ENCODE results near the gene TMUB2. TPM values are rescaled to one million over a fixed set of nuclear protein-coding genes. Genes with fewer than 3 reads are reported as not detected.

Gene TMUB2
- total and polyA plus RNA-seq, 3 experiments from 2014 or later, result 20.8 to 37.5 (median 22.5) TPM

- H3K36me3 ChIP-seq (ENCODE audit: insufficient read depth, low read length), result no peaks in the 10 kb centered on the region
- Mint-ChIP-seq H3K36me3 (peaks cover 0 to 7% (median under 1%) of the 10 kb centered on the region in 3 donors), H3K9me3 (no peaks in the 10 kb centered on the region), H3K27me3 (peaks cover 0 to 1% of the 10 kb centered on the region in 2 donors), H3K4me1 (peaks cover 4 to 9% (median 8%) of the 10 kb centered on the region in 3 donors), H3K4me3 (no peak within 1 kb of the TSS), H3K27ac (peak within 1 kb of the TSS in 3 of 8 donors; percentile 23 to 57 (median 47))
- H3K4me3 ChIP-seq (ENCODE audit: low read length), result no peak within 1 kb of the TSS
- no peak for DNase-seq
- H3K4me1 ChIP-seq (ENCODE audit: insufficient read depth, low read length), result peaks cover 7% of the 10 kb centered on the region
- no peak within 1 kb of the TSS for H3K27ac ChIP-seq (ENCODE audit: low read depth, low read length)
- no peaks in the 10 kb centered on the region for H3K9me3 ChIP-seq (ENCODE audit: low read length)
- H3K27me3 ChIP-seq (ENCODE audit: insufficient read depth, low read length, poor library complexity, severe bottlenecking), result no peaks in the 10 kb centered on the region
- ChIA-PET CTCF (interaction anchor here (1.5 kb wide), 1 partner anchor 27 kb away, joined by 4 read pairs; no protein-coding TSS in a partner anchor), POLR2A (no interaction called here)
Observed at GRCh38 chr17:44170499-44171201, 16.1 kb upstream of the TMUB2 start, which contains the start of gene ASB16. ASB16 (plus strand) TSS chr17:44170704; CDS start chr17:44170790, 86 bp downstream.

DNA sequence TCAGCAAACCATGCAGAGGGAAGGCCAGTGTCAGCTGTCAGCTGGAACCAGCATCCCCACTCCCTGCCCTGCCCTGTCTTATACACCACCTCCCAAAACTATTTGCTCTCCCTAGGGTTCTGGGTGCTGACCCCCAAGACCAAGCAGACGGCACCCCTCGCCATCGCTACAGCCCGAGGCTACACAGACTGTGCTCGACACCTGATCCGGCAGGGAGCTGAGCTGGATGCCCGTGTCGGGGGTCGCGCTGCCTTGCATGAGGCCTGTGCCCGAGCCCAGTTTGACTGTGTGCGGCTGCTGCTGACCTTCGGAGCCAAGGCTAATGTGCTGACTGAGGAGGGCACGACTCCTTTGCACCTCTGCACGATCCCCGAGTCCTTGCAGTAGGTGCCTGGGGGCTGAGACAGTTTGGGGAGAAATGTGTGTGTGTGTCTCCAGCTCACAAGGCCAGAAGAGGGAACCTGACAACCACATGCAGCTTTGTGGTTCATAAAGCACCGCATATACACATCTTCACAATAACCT lies 14.8 kb upstream of the TMUB2 start:
- peaks cover 4 to 9% (median 8%) of the 10 kb centered on the region in 3 donors for H3K4me1 Mint-ChIP-seq
- no peaks in the 10 kb centered on the region for H3K9me3 Mint-ChIP-seq
- Histone ChIP-seq H3K4me3 (ENCODE audit: low read length) (no peak overlapping the region), H3K27ac (ENCODE audit: low read depth, low read length) (no peak overlapping the region), H3K36me3 (ENCODE audit: insufficient read depth, low read length) (no peaks in the 10 kb centered on the region), H3K27me3 (ENCODE audit: insufficient read depth, low read length, poor library complexity, severe bottlenecking) (no peaks in the 10 kb centered on the region), H3K4me1 (ENCODE audit: insufficient read depth, low read length) (peaks cover 7% of the 10 kb centered on the region), H3K9me3 (ENCODE audit: low read length) (no peaks in the 10 kb centered on the region)
- no peak overlapping the region for H3K4me3 Mint-ChIP-seq
- CTCF ChIA-PET, result interaction anchor here (1.5 kb wide), 1 partner anchor 26 kb away, joined by 4 read pairs; no protein-coding TSS in a partner anchor
- peak overlapping the region in 2 of 8 donors; percentile 58 to 86 for H3K27ac Mint-ChIP-seq
- POLR2A ChIA-PET, result no interaction called here
- H3K27me3 Mint-ChIP-seq, result peaks cover 0 to 1% of the 10 kb centered on the region in 2 donors
- DNase-seq, result no peak
- H3K36me3 Mint-ChIP-seq, result peaks cover 0 to 14% (median 3%) of the 10 kb centered on the region in 3 donors

GRCh38 chr17:44174427-44174826 lies 12.3 kb upstream of the TMUB2 start:
- H3K4me3 Mint-ChIP-seq, result no peak overlapping the region
- ChIA-PET CTCF (interaction anchor here (2.2 kb wide), 1 partner anchor 10 kb away, joined by 7 read pairs; no protein-coding TSS in a partner anchor), POLR2A (no interaction called here)
- Histone ChIP-seq H3K27ac (ENCODE audit: low read depth, low read length) (no peak overlapping the region), H3K9me3 (ENCODE audit: low read length) (no peaks in the 10 kb centered on the region), H3K4me1 (ENCODE audit: insufficient read depth, low read length) (no peaks in the 10 kb centered on the region), H3K36me3 (ENCODE audit: insufficient read depth, low read length) (no peaks in the 10 kb centered on the region), H3K4me3 (ENCODE audit: low read length) (no peak overlapping the region), H3K27me3 (ENCODE audit: insufficient read depth, low read length, poor library complexity, severe bottlenecking) (no peaks in the 10 kb centered on the region)
- peaks cover 0 to 1% of the 10 kb centered on the region in 2 donors for H3K27me3 Mint-ChIP-seq
- H3K27ac Mint-ChIP-seq, result no peak overlapping the region
- peaks cover 0 to 3% (median 0%) of the 10 kb centered on the region in 3 donors for H3K4me1 Mint-ChIP-seq
- peaks cover 4 to 36% (median 7%) of the 10 kb centered on the region in 3 donors for H3K36me3 Mint-ChIP-seq
- DNase-seq, result no peak
- H3K9me3 Mint-ChIP-seq, result no peaks in the 10 kb centered on the region

DNA sequence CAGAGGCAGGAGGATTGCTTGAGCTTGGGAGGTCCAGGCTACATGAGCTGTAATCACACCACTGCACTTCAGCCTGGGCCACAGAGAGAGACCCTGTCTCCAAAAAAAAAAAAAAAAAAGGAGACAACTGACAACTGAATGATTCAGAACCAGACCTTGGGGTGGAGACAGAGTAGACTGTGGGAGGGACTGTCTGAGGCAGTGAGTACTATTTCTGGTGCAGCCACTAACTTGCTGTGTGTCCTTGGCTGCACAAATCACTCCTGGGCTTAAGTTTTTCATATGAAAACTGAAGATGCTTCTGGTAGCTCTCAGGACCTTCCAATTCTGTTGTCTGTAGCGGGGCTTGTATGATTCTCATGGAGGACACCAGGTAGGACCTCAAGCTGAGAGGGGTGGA lies 10.5 kb upstream of the TMUB2 start:
- Mint-ChIP-seq H3K36me3 (peaks cover 4 to 37% (median 7%) of the 10 kb centered on the region in 3 donors), H3K4me3 (no peak overlapping the region), H3K27ac (no peak overlapping the region), H3K9me3 (no peaks in the 10 kb centered on the region), H3K4me1 (peaks cover 0 to 3% (median 0%) of the 10 kb centered on the region in 3 donors), H3K27me3 (no peaks in the 10 kb centered on the region)
- ChIA-PET POLR2A (no interaction called here), CTCF (interaction anchor here (1.4 to 2.2 kb wide), 2 partner anchors 8 to 10 kb away, joined by 3 to 7 read pairs; partner anchors contain the start of gene TMUB2)
- Histone ChIP-seq H3K9me3 (ENCODE audit: low read length) (no peaks in the 10 kb centered on the region), H3K4me3 (ENCODE audit: low read length) (no peak overlapping the region), H3K36me3 (ENCODE audit: insufficient read depth, low read length) (no peaks in the 10 kb centered on the region), H3K27me3 (ENCODE audit: insufficient read depth, low read length, poor library complexity, severe bottlenecking) (no peaks in the 10 kb centered on the region), H3K4me1 (ENCODE audit: insufficient read depth, low read length) (no peaks in the 10 kb centered on the region), H3K27ac (ENCODE audit: low read depth, low read length) (no peak overlapping the region)
- DNase-seq, result no peak

DNA sequence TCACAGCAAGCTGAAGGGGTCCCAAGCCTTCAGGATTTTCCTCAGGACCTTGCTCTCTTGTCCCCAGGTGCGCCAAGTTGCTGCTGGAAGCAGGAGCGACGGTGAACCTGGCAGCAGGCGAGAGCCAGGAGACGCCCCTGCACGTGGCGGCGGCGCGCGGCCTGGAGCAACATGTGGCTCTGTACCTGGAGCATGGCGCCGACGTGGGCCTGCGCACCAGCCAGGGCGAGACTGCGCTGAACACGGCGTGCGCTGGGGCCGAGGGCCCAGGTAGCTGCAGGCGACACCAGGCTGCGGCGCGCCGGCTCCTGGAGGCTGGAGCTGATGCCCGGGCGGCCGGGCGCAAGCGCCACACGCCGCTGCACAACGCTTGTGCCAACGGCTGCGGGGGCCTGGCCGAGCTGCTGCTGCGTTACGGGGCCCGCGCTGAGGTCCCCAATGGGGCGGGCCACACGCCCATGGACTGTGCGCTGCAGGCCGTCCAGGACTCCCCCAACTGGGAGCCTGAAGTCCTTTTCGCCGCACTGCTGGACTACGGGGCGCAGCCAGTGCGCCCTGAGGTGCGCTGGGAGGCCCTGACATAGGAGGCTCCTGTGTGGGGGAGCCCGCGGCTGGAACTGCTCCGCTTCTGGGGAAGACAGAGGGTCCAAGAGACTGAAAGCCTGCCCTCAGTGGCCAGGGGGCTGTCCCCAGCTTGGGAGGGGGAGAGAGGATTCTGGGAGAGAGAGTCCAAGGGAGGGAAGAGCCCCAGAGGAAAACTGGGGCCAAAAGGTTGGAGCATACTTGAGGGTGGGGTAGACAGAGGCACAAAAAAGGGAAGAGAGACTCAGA lies 9.9 kb upstream of the TMUB2 start:
- no peaks in the 10 kb centered on the region for H3K27me3 ChIP-seq (ENCODE audit: insufficient read depth, low read length, poor library complexity, severe bottlenecking)
- DNase-seq, result no peak
- no peak overlapping the region for H3K27ac ChIP-seq (ENCODE audit: low read depth, low read length)
- peaks cover 8 to 43% (median 9%) of the 10 kb centered on the region in 3 donors for H3K36me3 Mint-ChIP-seq
- POLR2A ChIA-PET, result no interaction called here
- H3K27ac Mint-ChIP-seq, result peak overlapping the region in 1 of 8 donors; percentile 91
- peaks cover 4% of the 10 kb centered on the region for H3K36me3 ChIP-seq (ENCODE audit: insufficient read depth, low read length)
- H3K4me1 Mint-ChIP-seq, result peaks cover 4 to 6% (median 4%) of the 10 kb centered on the region in 3 donors
- no peaks in the 10 kb centered on the region for H3K9me3 Mint-ChIP-seq
- no peaks in the 10 kb centered on the region for H3K9me3 ChIP-seq (ENCODE audit: low read length)
- no peak overlapping the region for H3K4me3 ChIP-seq (ENCODE audit: low read length)
- H3K4me1 ChIP-seq (ENCODE audit: insufficient read depth, low read length), result no peaks in the 10 kb centered on the region
- no peaks in the 10 kb centered on the region for H3K27me3 Mint-ChIP-seq
- CTCF ChIA-PET, result interaction anchor here (1.4 kb wide), 1 partner anchor 10 kb away, joined by 3 read pairs; the partner anchor contains the start of gene TMUB2
- H3K4me3 Mint-ChIP-seq, result no peak overlapping the region

- no peaks in the 10 kb centered on the region for H3K9me3 Mint-ChIP-seq
- no peaks in the 10 kb centered on the region for H3K27me3 Mint-ChIP-seq
- ChIA-PET POLR2A (no interaction called here), CTCF (no interaction called here)
- H3K36me3 Mint-ChIP-seq, result peaks cover 9 to 50% (median 10%) of the 10 kb centered on the region in 3 donors
- no peak for DNase-seq
- Histone ChIP-seq H3K36me3 (ENCODE audit: insufficient read depth, low read length) (peaks cover 11% of the 10 kb centered on the region), H3K27ac (ENCODE audit: low read depth, low read length) (no peak overlapping the region), H3K9me3 (ENCODE audit: low read length) (no peaks in the 10 kb centered on the region), H3K4me3 (ENCODE audit: low read length) (no peak overlapping the region), H3K27me3 (ENCODE audit: insufficient read depth, low read length, poor library complexity, severe bottlenecking) (no peaks in the 10 kb centered on the region), H3K4me1 (ENCODE audit: insufficient read depth, low read length) (no peaks in the 10 kb centered on the region)
- H3K27ac Mint-ChIP-seq, result peak overlapping the region in 1 of 8 donors; percentile 91
- H3K4me3 Mint-ChIP-seq, result no peak overlapping the region
- peaks cover 7 to 10% (median 7%) of the 10 kb centered on the region in 3 donors for H3K4me1 Mint-ChIP-seq
Observed at GRCh38 chr17:44177640-44178039, 9.1 kb upstream of the TMUB2 start.

DNA sequence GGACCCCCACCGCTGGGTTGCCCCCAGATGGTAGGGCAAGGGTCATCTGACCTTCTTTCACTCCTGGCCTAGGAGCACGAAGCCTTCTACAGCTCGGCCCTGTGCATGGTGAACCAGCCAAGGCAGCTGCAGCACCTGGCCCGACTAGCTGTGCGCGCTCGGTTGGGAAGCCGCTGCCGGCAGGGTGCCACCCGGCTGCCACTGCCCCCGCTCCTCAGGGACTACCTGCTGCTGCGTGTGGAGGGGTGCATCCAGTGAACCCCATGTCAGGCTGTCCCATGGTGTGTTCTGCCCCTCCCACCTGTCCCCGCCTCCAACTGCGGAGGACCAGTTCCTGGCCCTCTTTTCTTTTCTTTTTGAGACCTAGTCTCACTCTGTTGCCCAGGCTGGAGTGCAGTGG lies 8.6 kb upstream of the TMUB2 start:
- H3K4me1 ChIP-seq (ENCODE audit: insufficient read depth, low read length), result no peaks in the 10 kb centered on the region
- peaks cover 7 to 10% (median 8%) of the 10 kb centered on the region in 3 donors for H3K4me1 Mint-ChIP-seq
- DNase-seq, result no peak
- H3K36me3 ChIP-seq (ENCODE audit: insufficient read depth, low read length), result peaks cover 11% of the 10 kb centered on the region
- no peak overlapping the region for H3K4me3 Mint-ChIP-seq
- ChIA-PET CTCF (no interaction called here), POLR2A (no interaction called here)
- no peaks in the 10 kb centered on the region for H3K9me3 ChIP-seq (ENCODE audit: low read length)
- peak overlapping the region in 1 of 8 donors; percentile 54 for H3K27ac Mint-ChIP-seq
- no peak overlapping the region for H3K27ac ChIP-seq (ENCODE audit: low read depth, low read length)
- no peaks in the 10 kb centered on the region for H3K27me3 Mint-ChIP-seq
- no peak overlapping the region for H3K4me3 ChIP-seq (ENCODE audit: low read length)
- no peaks in the 10 kb centered on the region for H3K9me3 Mint-ChIP-seq
- H3K36me3 Mint-ChIP-seq, result peaks cover 9 to 54% (median 10%) of the 10 kb centered on the region in 3 donors
- no peaks in the 10 kb centered on the region for H3K27me3 ChIP-seq (ENCODE audit: insufficient read depth, low read length, poor library complexity, severe bottlenecking)
